ENCODE measurements around the gene ZNF791. TPM values are rescaled to one million over a fixed set of nuclear protein-coding genes. Genes with fewer than 3 reads are reported as not detected.

ZNF791 gene
- total and polyA plus RNA-seq, 10 donors: 6.8 to 64.9 (median 30.9) TPM

GRCh38 chr19:12629215-12629614 lies 18.5 kb downstream of the ZNF791 start:
- intact Hi-C loops (cut with DNase I; ENCODE audit: low total_unique reads): no loop called here
- peaks cover 19 to 95% (median 72%) of the 10 kb centered on the region in 6 donors for H3K36me3 ChIP-seq

GRCh38 chr19:12636631-12637030 lies 25.9 kb downstream of the ZNF791 start:
- Histone ChIP-seq H3K4me3 (no peak overlapping the region), H3K27me3 (replicated peaks in 1 of 7) (no peaks in the 10 kb centered on the region), H3K4me1 (peaks cover 0 to 14% (median 12%) of the 10 kb centered on the region in 6 donors), H3K36me3 (peaks cover 0 to 21% (median 4%) of the 10 kb centered on the region in 6 donors), H3K27ac (no peak overlapping the region), H3K9me3 (no peaks in the 10 kb centered on the region)
- peak in 1 of 3 donors; percentile 26 for TF ChIP-seq POLR2AphosphoS5 (IDR thresholded peaks at IDR 0.05)
- TF ChIP-seq, protein P1, sequence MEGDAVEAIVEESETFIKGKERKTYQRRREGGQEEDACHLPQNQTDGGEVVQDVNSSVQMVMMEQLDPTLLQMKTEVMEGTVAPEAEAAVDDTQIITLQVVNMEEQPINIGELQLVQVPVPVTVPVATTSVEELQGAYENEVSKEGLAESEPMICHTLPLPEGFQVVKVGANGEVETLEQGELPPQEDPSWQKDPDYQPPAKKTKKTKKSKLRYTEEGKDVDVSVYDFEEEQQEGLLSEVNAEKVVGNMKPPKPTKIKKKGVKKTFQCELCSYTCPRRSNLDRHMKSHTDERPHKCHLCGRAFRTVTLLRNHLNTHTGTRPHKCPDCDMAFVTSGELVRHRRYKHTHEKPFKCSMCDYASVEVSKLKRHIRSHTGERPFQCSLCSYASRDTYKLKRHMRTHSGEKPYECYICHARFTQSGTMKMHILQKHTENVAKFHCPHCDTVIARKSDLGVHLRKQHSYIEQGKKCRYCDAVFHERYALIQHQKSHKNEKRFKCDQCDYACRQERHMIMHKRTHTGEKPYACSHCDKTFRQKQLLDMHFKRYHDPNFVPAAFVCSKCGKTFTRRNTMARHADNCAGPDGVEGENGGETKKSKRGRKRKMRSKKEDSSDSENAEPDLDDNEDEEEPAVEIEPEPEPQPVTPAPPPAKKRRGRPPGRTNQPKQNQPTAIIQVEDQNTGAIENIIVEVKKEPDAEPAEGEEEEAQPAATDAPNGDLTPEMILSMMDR (IDR thresholded peaks at IDR 0.05 in 8 of 11, conservative IDR thresholded peaks at IDR 0.05 in 3 of 11): no peak
- WGBS, 5 donors: 91 to 93% (median 92%) methylated on average over 13 of the region's 13 CpGs
- DNase-seq: peak; percentile 37
- intact Hi-C loops (cut with DNase I; ENCODE audit: low total_unique reads): no loop called here

More at GRCh38 chr19:12629215-12629614, 18.5 kb downstream of the ZNF791 start:
- WGBS, 5 donors: 91 to 99% (median 97%) methylated on average over 7 of the region's 7 CpGs
- TF ChIP-seq, protein P1 (IDR thresholded peaks at IDR 0.05 in 8 of 11, conservative IDR thresholded peaks at IDR 0.05 in 3 of 11): no peak
- TF ChIP-seq POLR2AphosphoS5 (IDR thresholded peaks at IDR 0.05) (no peak), POLR2A (IDR thresholded peaks at IDR 0.05) (no peak)
- Histone ChIP-seq H3K27ac (no peak overlapping the region), H3K9me3 (peaks cover 10 to 38% (median 27%) of the 10 kb centered on the region in 8 donors), H3K27me3 (replicated peaks in 1 of 7) (no peaks in the 10 kb centered on the region), H3K4me1 (no peaks in the 10 kb centered on the region), H3K4me3 (no peak overlapping the region)
- no peak for DNase-seq

- intact Hi-C loops (cut with DNase I; ENCODE audit: low total_unique reads): no loop called here
Measured at GRCh38 chr19:12638611-12639182, 28.0 kb downstream of the ZNF791 start.

More at GRCh38 chr19:12638611-12639182, 28.0 kb downstream of the ZNF791 start:
- DNase-seq: peak; percentile 67
- Histone ChIP-seq H3K27me3 (replicated peaks in 1 of 7) (no peaks in the 10 kb centered on the region), H3K4me3 (no peak overlapping the region), H3K27ac (no peak overlapping the region), H3K4me1 (peaks cover 0 to 14% (median 12%) of the 10 kb centered on the region in 6 donors), H3K9me3 (no peaks in the 10 kb centered on the region), H3K36me3 (peaks cover 0 to 10% (median under 1%) of the 10 kb centered on the region in 6 donors)
- TF ChIP-seq POLR2AphosphoS5 (IDR thresholded peaks at IDR 0.05) (no peak), POLR2A (IDR thresholded peaks at IDR 0.05) (no peak)
- TF ChIP-seq, protein P1 (IDR thresholded peaks at IDR 0.05 in 8 of 11, conservative IDR thresholded peaks at IDR 0.05 in 3 of 11): no peak
- 95 to 97% (median 96%) methylated on average over 19 to 22 of the region's 22 CpGs for WGBS, 5 donors
